K562 (cell line): ENCODE results near the gene NCF2. TPM values are rescaled to one million over a fixed set of nuclear protein-coding genes. Genes with fewer than 3 reads are reported as not detected.

Experiments used
- BRCA1 ChIP-seq, 2 experiments: fragments of 450-650 bp in 1 of 2; sonication (generic) in 1 of 2; formaldehyde crosslinking in 1 of 2; IDR thresholded peaks; 2 replicates each; pipeline versions ENCODE4 v1.5.0 to v1.6.1; 2017 to 2020; ENCODE audit warnings: mild to moderate bottlenecking in 1 of 2, missing genetic modification reagents in 1 of 2
- CBFA2T3 ChIP-seq: fragments of 450-650 bp; IDR thresholded peaks from 2 replicates; pipeline ENCODE4 v1.6.1; 2017
- CLOCK ChIP-seq: fragments of 250-450 bp; sonication (Bioruptor Pico); IDR thresholded peaks from 2 replicates; pipeline ENCODE4 v1.4.0; 2020; ENCODE audit warnings: mild to moderate bottlenecking, moderate library complexity, borderline replicate concordance
- EWSR1 ChIP-seq: fragments of 450-650 bp; IDR thresholded peaks from 2 replicates; pipeline ENCODE4 v1.6.1; 2018; ENCODE audit warnings: borderline replicate concordance, mild to moderate bottlenecking, low read depth, moderate library complexity; ENCODE audit not compliant: partially characterized antibody
- GTF3C2 ChIP-seq: IDR thresholded peaks from 3 replicates; pipeline ENCODE4 v1.6.1; 2011; ENCODE audit warnings: borderline replicate concordance, mild to moderate bottlenecking, moderate library complexity; ENCODE audit not compliant: insufficient read length; ENCODE audit errors: extremely low read depth
- HDGF ChIP-seq: fragments of 450-650 bp; IDR thresholded peaks from 2 replicates; pipeline ENCODE4 v1.6.1; 2016
- ID3 ChIP-seq, 2 experiments: fragments of 250-450 bp in 1 of 2; fragments of 450-650 bp in 1 of 2; sonication (Bioruptor Pico) in 1 of 2; IDR thresholded peaks; 2 replicates each; pipeline versions ENCODE4 v1.6.1 to v1.8.0; 2016 to 2021; ENCODE audit warnings: mild to moderate bottlenecking in 2 of 2, moderate library complexity in 2 of 2, missing compliant biosample characterization in 1 of 2, missing genetic modification characterization in 1 of 2
- NFRKB ChIP-seq: fragments of 450-650 bp; IDR thresholded peaks from 2 replicates; pipeline ENCODE4 v1.6.1; 2016; ENCODE audit warnings: low read depth
- POLR2G ChIP-seq: fragments of 200-400 bp; formaldehyde crosslinking; IDR thresholded peaks from 2 replicates; pipeline ENCODE4 v1.6.1; 2017; ENCODE audit warnings: low read depth, mild to moderate bottlenecking, antibody characterized with exemption, low read length, moderate library complexity
- RREB1 ChIP-seq: fragments of 250-450 bp; sonication (Bioruptor Pico); IDR thresholded peaks from 2 replicates; pipeline ENCODE4 v1.4.0; 2020
- SAFB ChIP-seq: fragments of 200-400 bp; formaldehyde crosslinking; IDR thresholded peaks from 2 replicates; pipeline ENCODE4 v1.6.1; 2017; ENCODE audit warnings: low read depth, low read length, borderline replicate concordance
- SMARCA4 ChIP-seq: fragments of 450-650 bp; IDR thresholded peaks from 2 replicates; pipeline ENCODE4 v1.6.1; 2016
- SOX6 ChIP-seq: fragments of 450-650 bp; IDR thresholded peaks from 2 replicates; pipeline ENCODE4 v1.6.1; 2014; ENCODE audit warnings: mild to moderate bottlenecking
- ZNF511 ChIP-seq: sonication (generic); formaldehyde crosslinking; IDR thresholded peaks from 2 replicates; pipeline ENCODE4 v1.8.0; 2022; ENCODE audit warnings: mild to moderate bottlenecking, missing genetic modification reagents
- polyA plus RNA-seq, 8 experiments: library from polyadenylated mRNA; depleted of rRNA in 4 of 8; stranded (reverse) in 5 of 8; unstranded in 3 of 8; fragments of >200 nt; fragmentation: Nextera tagmentation in 2 of 8; fragmentation: Illumina TruSeq in 1 of 8; extraction: Ambion mirVana in 2 of 8; extraction: Trizol in 1 of 8; gene quantifications; 2 replicates each; pipeline versions ENCODE4 v1.2.1 to v1.2.3, GENCODE V29; 2011 to 2014; ENCODE audit warnings: inconsistent platforms in 1 of 8, missing spikeins in 1 of 8
- total RNA-seq, 7 experiments: library from RNA; depleted of rRNA in 6 of 7; stranded (reverse); fragments of >200 nt in 6 of 7; fragmentation: Illumina TruSeq in 2 of 7; extraction: Trizol in 2 of 7; gene quantifications; 2 replicates each; pipeline versions ENCODE4 v1.2.1 to v1.2.3, GENCODE V29; 2011 to 2021; ENCODE audit warnings: low replicate concordance in 1 of 7

NCF2 gene
- total and polyA plus RNA-seq, 9 of the 15 experiments (the other 6 are each of a cell fraction or from before 2014, with no cell fraction given) = 0.07 to 0.54 (median 0.16) TPM; not detected in 3

GRCh38 chr1:183635606-183636333 lies 45.5 kb upstream of the NCF2 start, which contains the start of gene ARPC5 (continued):
- no peak for TF ChIP-seq ID3 (CRISPR knock-in tag; IDR thresholded peaks at IDR 0.05)
- peak; percentile 84 for TF ChIP-seq ID3 (tag; IDR thresholded peaks at IDR 0.05)
- TF ChIP-seq HDGF = no peak
- peak; percentile 2; the same call in 1 of the 2 replicates for TF ChIP-seq CBFA2T3
- no peak for TF ChIP-seq CLOCK (CRISPR knock-in tag)
- no peak for TF ChIP-seq GTF3C2
- peak; percentile 30; the same call in 1 of the 2 replicates for TF ChIP-seq SOX6
- TF ChIP-seq POLR2G = peak; percentile 95
- peak; percentile 77 for TF ChIP-seq ZNF511
- TF ChIP-seq RREB1 (CRISPR knock-in tag) = peak; percentile 91
- TF ChIP-seq SMARCA4 = no peak
- no peak for TF ChIP-seq BRCA1 (IDR thresholded peaks at IDR 0.05)
- TF ChIP-seq BRCA1 (CRISPR knock-in tag; IDR thresholded peaks at IDR 0.05) = no peak
- TF ChIP-seq EWSR1 = no peak
- TF ChIP-seq SAFB = peak; percentile 97
- TF ChIP-seq NFRKB = 0 out of 2 replicates have a peak, but pooled peaks have one; percentile 23
